ENCODE results near the gene SYT13.

Gene SYT13

GRCh38 chr11:45319077-45319476, 32.9 kb upstream of the SYT13 start:
- no peak overlapping the region for H3K23ac ChIP-seq (ENCODE audit: low read length)
- no peak overlapping the region for H3K4ac ChIP-seq (ENCODE audit: low read depth, low read length)
- no peak for DNase-seq
- H4K8ac ChIP-seq (ENCODE audit: low read depth, low read length), result no peak overlapping the region
- H3K4me3 ChIP-seq (ENCODE audit: low read length), result no peak overlapping the region
- H3K9ac ChIP-seq (ENCODE audit: low read length), result no peak overlapping the region
- no peak overlapping the region for H2BK15ac ChIP-seq (replicated peaks; ENCODE audit: low read depth)
- no peaks in the 10 kb centered on the region for H3K36me3 ChIP-seq (ENCODE audit: control insufficient read depth, insufficient read depth, low read length)
- H3K27me3 ChIP-seq (ENCODE audit: insufficient read depth, low read length, poor library complexity), result no peaks in the 10 kb centered on the region
- H2BK5ac ChIP-seq (ENCODE audit: low read length), result no peak overlapping the region
- no peak overlapping the region for H2BK120ac ChIP-seq (ENCODE audit: low read depth, low read length)
- no peak overlapping the region for H3K56ac ChIP-seq (ENCODE audit: low read length)
- H4K5ac ChIP-seq (ENCODE audit: low read length), result no peak overlapping the region
- no peak overlapping the region for H3K27ac ChIP-seq (ENCODE audit: low read depth, low read length)
- no peaks in the 10 kb centered on the region for H3K79me1 ChIP-seq (ENCODE audit: low read length)
- H3K4me2 ChIP-seq (ENCODE audit: low read length), result no peak overlapping the region
- H3K18ac ChIP-seq (ENCODE audit: low read length), result no peak overlapping the region
- WGBS (ENCODE audit: extremely low coverage, insufficient coverage, low lambda C conversion rate), result no CpG with 5 or more reads among the region's 1 CpG
- H3K4me1 ChIP-seq (ENCODE audit: control insufficient read depth, low read depth, low read length), result no peaks in the 10 kb centered on the region
- no peak overlapping the region for H2AK5ac ChIP-seq (ENCODE audit: low read length)
- no peaks in the 10 kb centered on the region for H3K79me2 ChIP-seq (ENCODE audit: control insufficient read depth, insufficient read depth, low read length)

GRCh38 chr11:45318516-45318915, 32.4 kb upstream of the SYT13 start:
- H3K56ac ChIP-seq (ENCODE audit: low read length), result no peak overlapping the region
- H3K18ac ChIP-seq (ENCODE audit: low read length), result no peak overlapping the region
- no peak overlapping the region for H3K4me2 ChIP-seq (ENCODE audit: low read length)
- H3K36me3 ChIP-seq (ENCODE audit: control insufficient read depth, insufficient read depth, low read length), result no peaks in the 10 kb centered on the region
- no peak overlapping the region for H3K27ac ChIP-seq (ENCODE audit: low read depth, low read length)
- H3K4me3 ChIP-seq (ENCODE audit: low read length), result no peak overlapping the region
- WGBS (ENCODE audit: extremely low coverage, insufficient coverage, low lambda C conversion rate), result no CpG with 5 or more reads among the region's 2 CpGs
- H3K79me1 ChIP-seq (ENCODE audit: low read length), result no peaks in the 10 kb centered on the region
- no peaks in the 10 kb centered on the region for H3K27me3 ChIP-seq (ENCODE audit: insufficient read depth, low read length, poor library complexity)
- no peak overlapping the region for H2BK15ac ChIP-seq (replicated peaks; ENCODE audit: low read depth)
- no peak overlapping the region for H3K9ac ChIP-seq (ENCODE audit: low read length)
- no peak overlapping the region for H2AK5ac ChIP-seq (ENCODE audit: low read length)
- H3K4me1 ChIP-seq (ENCODE audit: control insufficient read depth, low read depth, low read length), result no peaks in the 10 kb centered on the region
- H2BK5ac ChIP-seq (ENCODE audit: low read length), result no peak overlapping the region
- DNase-seq, result no peak
- no peak overlapping the region for H4K5ac ChIP-seq (ENCODE audit: low read length)
- no peak overlapping the region for H3K23ac ChIP-seq (ENCODE audit: low read length)
- no peak overlapping the region for H4K8ac ChIP-seq (ENCODE audit: low read depth, low read length)
- H3K4ac ChIP-seq (ENCODE audit: low read depth, low read length), result no peak overlapping the region
- no peak overlapping the region for H2BK120ac ChIP-seq (ENCODE audit: low read depth, low read length)
- H3K79me2 ChIP-seq (ENCODE audit: control insufficient read depth, insufficient read depth, low read length), result no peaks in the 10 kb centered on the region

GRCh38 chr11:45316258-45316657, 30.1 kb upstream of the SYT13 start:
- Histone ChIP-seq H2BK120ac (ENCODE audit: low read depth, low read length) (no peak overlapping the region), H4K8ac (ENCODE audit: low read depth, low read length) (no peak overlapping the region), H3K79me1 (ENCODE audit: low read length) (no peaks in the 10 kb centered on the region), H4K5ac (ENCODE audit: low read length) (no peak overlapping the region), H3K4ac (ENCODE audit: low read depth, low read length) (no peak overlapping the region), H3K4me1 (ENCODE audit: control insufficient read depth, low read depth, low read length) (no peaks in the 10 kb centered on the region), H2BK5ac (ENCODE audit: low read length) (no peak overlapping the region), H3K56ac (ENCODE audit: low read length) (no peak overlapping the region), H3K36me3 (ENCODE audit: control insufficient read depth, insufficient read depth, low read length) (no peaks in the 10 kb centered on the region), H3K27me3 (ENCODE audit: insufficient read depth, low read length, poor library complexity) (no peaks in the 10 kb centered on the region), H3K9ac (ENCODE audit: low read length) (no peak overlapping the region), H3K27ac (ENCODE audit: low read depth, low read length) (no peak overlapping the region), H3K18ac (ENCODE audit: low read length) (no peak overlapping the region), H3K79me2 (ENCODE audit: control insufficient read depth, insufficient read depth, low read length) (no peaks in the 10 kb centered on the region), H2BK15ac (replicated peaks; ENCODE audit: low read depth) (no peak overlapping the region), H2AK5ac (ENCODE audit: low read length) (no peak overlapping the region), H3K4me2 (ENCODE audit: low read length) (no peak overlapping the region), H3K23ac (ENCODE audit: low read length) (no peak overlapping the region), H3K4me3 (ENCODE audit: low read length) (no peak overlapping the region)
- DNase-seq, result no peak
- no CpG with 5 or more reads among the region's 9 CpGs for WGBS (ENCODE audit: extremely low coverage, insufficient coverage, low lambda C conversion rate)

GRCh38 chr11:45314900-45315299, 28.8 kb upstream of the SYT13 start:
- H3K4me3 ChIP-seq (ENCODE audit: low read length), result no peak overlapping the region
- no peak overlapping the region for H2BK5ac ChIP-seq (ENCODE audit: low read length)
- no peak overlapping the region for H2BK15ac ChIP-seq (replicated peaks; ENCODE audit: low read depth)
- H3K56ac ChIP-seq (ENCODE audit: low read length), result no peak overlapping the region
- no peaks in the 10 kb centered on the region for H3K36me3 ChIP-seq (ENCODE audit: control insufficient read depth, insufficient read depth, low read length)
- no peaks in the 10 kb centered on the region for H3K79me1 ChIP-seq (ENCODE audit: low read length)
- H3K27ac ChIP-seq (ENCODE audit: low read depth, low read length), result no peak overlapping the region
- H3K79me2 ChIP-seq (ENCODE audit: control insufficient read depth, insufficient read depth, low read length), result no peaks in the 10 kb centered on the region
- no peaks in the 10 kb centered on the region for H3K4me1 ChIP-seq (ENCODE audit: control insufficient read depth, low read depth, low read length)
- DNase-seq, result no peak
- no peaks in the 10 kb centered on the region for H3K27me3 ChIP-seq (ENCODE audit: insufficient read depth, low read length, poor library complexity)
- no peak overlapping the region for H2AK5ac ChIP-seq (ENCODE audit: low read length)
- H4K8ac ChIP-seq (ENCODE audit: low read depth, low read length), result no peak overlapping the region
- no peak overlapping the region for H2BK120ac ChIP-seq (ENCODE audit: low read depth, low read length)
- no peak overlapping the region for H3K4ac ChIP-seq (ENCODE audit: low read depth, low read length)
- H3K23ac ChIP-seq (ENCODE audit: low read length), result no peak overlapping the region
- H3K18ac ChIP-seq (ENCODE audit: low read length), result no peak overlapping the region
- no peak overlapping the region for H4K5ac ChIP-seq (ENCODE audit: low read length)
- no peak overlapping the region for H3K4me2 ChIP-seq (ENCODE audit: low read length)
- WGBS (ENCODE audit: extremely low coverage, insufficient coverage, low lambda C conversion rate), result no CpG with 5 or more reads among the region's 2 CpGs
- H3K9ac ChIP-seq (ENCODE audit: low read length), result no peak overlapping the region

- Histone ChIP-seq H3K4me1 (ENCODE audit: control insufficient read depth, low read depth, low read length) (no peaks in the 10 kb centered on the region), H3K23ac (ENCODE audit: low read length) (no peak overlapping the region), H2AK5ac (ENCODE audit: low read length) (no peak overlapping the region), H4K5ac (ENCODE audit: low read length) (no peak overlapping the region), H3K9ac (ENCODE audit: low read length) (no peak overlapping the region), H4K8ac (ENCODE audit: low read depth, low read length) (no peak overlapping the region), H3K27me3 (ENCODE audit: insufficient read depth, low read length, poor library complexity) (no peaks in the 10 kb centered on the region), H3K79me1 (ENCODE audit: low read length) (no peaks in the 10 kb centered on the region), H2BK15ac (replicated peaks; ENCODE audit: low read depth) (no peak overlapping the region), H3K27ac (ENCODE audit: low read depth, low read length) (no peak overlapping the region), H3K4ac (ENCODE audit: low read depth, low read length) (no peak overlapping the region), H2BK5ac (ENCODE audit: low read length) (no peak overlapping the region), H3K79me2 (ENCODE audit: control insufficient read depth, insufficient read depth, low read length) (no peaks in the 10 kb centered on the region), H3K36me3 (ENCODE audit: control insufficient read depth, insufficient read depth, low read length) (no peaks in the 10 kb centered on the region), H3K18ac (ENCODE audit: low read length) (no peak overlapping the region), H3K4me3 (ENCODE audit: low read length) (no peak overlapping the region), H2BK120ac (ENCODE audit: low read depth, low read length) (no peak overlapping the region), H3K4me2 (ENCODE audit: low read length) (no peak overlapping the region), H3K56ac (ENCODE audit: low read length) (no peak overlapping the region)
- DNase-seq, result no peak
- no CpG with 5 or more reads among the region's 1 CpG for WGBS (ENCODE audit: extremely low coverage, insufficient coverage, low lambda C conversion rate)
Observed at GRCh38 chr11:45313171-45313865, 27.2 kb upstream of the SYT13 start.
